Retinal pigment epithelial cell (primary cell): ENCODE data around the gene AGBL1.

Experiments
- DNase-seq: peaks from one replicate; pipeline ENCODE4 v3.0.0-alpha.2; 2010; ENCODE audit warnings: low read depth
- H3K4me3 ChIP-seq: 2 replicates; pipeline ENCODE4 v1.5.1; 2011; ENCODE audit warnings: mild to moderate bottlenecking, low read length, control low read depth, moderate library complexity
- CTCF ChIP-seq: conservative IDR thresholded peaks from 2 replicates; pipeline ENCODE4 v1.5.1; 2011; ENCODE audit warnings: low read depth, low read length, control low read depth, inconsistent platforms

Gene AGBL1

GRCh38 chr15:86842199-86842598 lies 762.5 kb downstream of the AGBL1 start:
- DNase-seq: no peak
- no peak overlapping the region for H3K4me3 ChIP-seq
- no peak for TF ChIP-seq CTCF

DNA sequence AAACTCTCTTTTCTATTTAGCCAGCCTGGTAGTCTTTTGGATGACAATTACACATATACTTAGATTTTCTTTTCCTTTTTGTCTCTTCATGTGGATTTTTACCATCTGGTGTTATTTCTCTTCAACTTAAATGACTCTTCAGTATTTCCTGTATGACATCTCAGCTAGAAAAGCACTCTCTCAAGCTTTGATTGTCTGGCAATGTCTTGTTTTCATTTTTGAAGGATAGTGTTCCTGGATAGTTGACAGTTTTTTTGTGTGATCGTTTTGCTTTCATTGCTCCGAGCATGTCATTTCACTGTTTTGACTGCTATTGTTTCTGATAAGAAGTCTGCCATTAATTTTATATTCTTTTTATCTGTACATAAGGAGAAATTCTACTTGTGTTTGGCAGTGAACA lies 766.4 kb downstream of the AGBL1 start:
- no peak for TF ChIP-seq CTCF
- H3K4me3 ChIP-seq: no peak overlapping the region
- DNase-seq: no peak

- no peak for DNase-seq
- no peak overlapping the region for H3K4me3 ChIP-seq
- TF ChIP-seq CTCF: no peak
Observed at GRCh38 chr15:86849136-86849535, 769.5 kb downstream of the AGBL1 start.

DNA sequence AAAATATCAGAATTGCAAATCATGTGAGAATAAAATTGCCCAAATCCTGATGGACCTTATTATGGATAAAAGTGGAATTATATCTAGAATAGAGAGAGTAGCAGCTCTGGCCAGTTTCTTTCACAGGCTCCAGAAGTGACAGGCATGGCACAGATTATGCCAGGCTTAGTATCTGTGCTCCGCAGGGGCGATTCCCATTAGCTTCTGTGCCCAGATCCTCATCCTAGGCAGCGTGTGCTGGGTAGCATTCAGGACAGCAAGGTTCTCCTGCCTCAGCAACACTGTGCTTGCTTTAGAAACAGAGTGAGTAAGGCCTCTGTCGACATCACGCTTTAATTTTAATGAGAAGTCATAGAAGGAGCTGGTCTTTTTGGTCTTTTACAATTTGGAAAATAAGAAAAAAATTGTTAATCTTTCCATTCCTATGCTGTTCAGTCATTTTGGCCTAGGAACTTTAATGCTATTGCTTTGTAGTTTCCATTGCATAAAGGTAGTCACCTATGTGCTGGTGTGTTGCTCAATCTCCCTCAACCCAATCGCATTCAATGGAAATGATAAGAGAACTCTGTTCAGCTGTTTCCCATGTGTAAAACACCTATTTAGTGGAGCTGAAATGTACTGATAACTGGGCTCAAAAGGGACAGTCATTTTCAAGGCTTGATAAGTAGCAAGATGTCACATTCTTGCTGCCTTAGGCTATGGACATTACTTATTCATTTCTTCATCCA lies 770.1 kb downstream of the AGBL1 start:
- no peak for TF ChIP-seq CTCF
- H3K4me3 ChIP-seq: no peak overlapping the region
- no peak for DNase-seq

GRCh38 chr15:86850939-86851338 lies 771.3 kb downstream of the AGBL1 start:
- no peak overlapping the region for H3K4me3 ChIP-seq
- no peak for DNase-seq
- TF ChIP-seq CTCF: no peak

- no peak for TF ChIP-seq CTCF
- no peak for DNase-seq
- H3K4me3 ChIP-seq: no peak overlapping the region
Observed at GRCh38 chr15:86852741-86853140, 773.1 kb downstream of the AGBL1 start.

GRCh38 chr15:86854176-86854575 lies 774.5 kb downstream of the AGBL1 start:
- no peak for DNase-seq
- no peak overlapping the region for H3K4me3 ChIP-seq
- TF ChIP-seq CTCF: no peak
